ENCODE results near the gene ITGA3. TPM values are rescaled to one million over a fixed set of nuclear protein-coding genes. Genes with fewer than 3 reads are reported as not detected.

ITGA3 gene
- total RNA-seq, 2 experiments from 2014 or later = 6.9 to 14.0 TPM

DNA sequence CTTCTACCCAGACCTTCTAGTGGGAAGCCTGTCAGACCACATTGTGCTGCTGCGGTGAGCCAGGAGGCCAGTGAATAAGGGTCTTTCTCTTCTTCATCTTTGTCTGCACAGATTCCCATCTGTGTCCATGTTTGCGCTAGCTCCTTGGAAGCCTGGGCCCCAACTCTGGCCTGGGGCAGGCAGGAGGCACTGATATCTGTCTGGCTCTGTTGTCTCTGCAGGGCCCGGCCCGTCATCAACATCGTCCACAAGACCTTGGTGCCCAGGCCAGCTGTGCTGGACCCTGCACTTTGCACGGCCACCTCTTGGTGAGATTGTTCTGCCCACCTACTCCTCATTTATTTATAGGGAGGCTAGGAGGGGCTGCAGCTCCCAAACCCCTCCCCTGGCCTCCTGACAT is 18.3 kb downstream of the ITGA3 start:
- Mint-ChIP-seq H3K4me3 (no peak overlapping the region), H3K27me3 (no peaks in the 10 kb centered on the region), H3K27ac (no peak overlapping the region), H3K4me1 (peaks cover 3% of the 10 kb centered on the region), H3K36me3 (peaks cover 11% of the 10 kb centered on the region), H3K9me3 (peaks cover 4% of the 10 kb centered on the region)
- POLR2A ChIA-PET = no interaction called here
- no peak for DNase-seq
- ATAC-seq (ENCODE audit: low read depth) = no peak

DNA sequence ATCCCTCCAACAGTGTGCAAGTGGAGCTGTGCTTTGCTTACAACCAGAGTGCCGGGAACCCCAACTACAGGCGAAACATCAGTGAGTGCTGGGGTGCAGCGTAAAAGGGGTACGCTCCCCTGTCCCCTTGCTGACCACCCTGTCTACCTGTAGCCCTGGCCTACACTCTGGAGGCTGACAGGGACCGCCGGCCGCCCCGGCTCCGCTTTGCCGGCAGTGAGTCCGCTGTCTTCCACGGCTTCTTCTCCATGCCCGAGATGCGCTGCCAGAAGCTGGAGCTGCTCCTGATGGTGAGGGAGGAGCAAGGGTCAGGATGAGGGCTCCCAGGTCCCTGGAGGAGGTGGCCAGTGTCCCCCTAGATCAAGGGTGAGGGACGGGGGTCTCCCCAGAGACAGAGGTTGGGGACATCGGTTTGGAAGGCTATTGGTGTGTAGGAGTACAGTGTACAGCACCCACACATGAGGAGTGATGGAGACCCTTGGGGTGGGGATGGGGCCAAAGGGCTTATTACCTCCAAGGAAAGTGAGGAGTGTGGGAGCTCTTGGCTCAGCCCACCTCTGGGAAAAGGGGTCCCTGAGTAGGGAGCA is 19.6 kb downstream of the ITGA3 start:
- H3K27ac Mint-ChIP-seq = no peak overlapping the region
- no peak for DNase-seq
- no peaks in the 10 kb centered on the region for H3K27me3 Mint-ChIP-seq
- no peak for ATAC-seq (ENCODE audit: low read depth)
- H3K4me3 Mint-ChIP-seq = no peak overlapping the region
- peaks cover 3% of the 10 kb centered on the region for H3K4me1 Mint-ChIP-seq
- peaks cover 4% of the 10 kb centered on the region for H3K9me3 Mint-ChIP-seq
- POLR2A ChIA-PET = interaction anchor here (0.6 kb wide), 1 partner anchor 11 kb away, joined by 5 read pairs; no protein-coding TSS in a partner anchor
- H3K36me3 Mint-ChIP-seq = peaks cover 11% of the 10 kb centered on the region

DNA sequence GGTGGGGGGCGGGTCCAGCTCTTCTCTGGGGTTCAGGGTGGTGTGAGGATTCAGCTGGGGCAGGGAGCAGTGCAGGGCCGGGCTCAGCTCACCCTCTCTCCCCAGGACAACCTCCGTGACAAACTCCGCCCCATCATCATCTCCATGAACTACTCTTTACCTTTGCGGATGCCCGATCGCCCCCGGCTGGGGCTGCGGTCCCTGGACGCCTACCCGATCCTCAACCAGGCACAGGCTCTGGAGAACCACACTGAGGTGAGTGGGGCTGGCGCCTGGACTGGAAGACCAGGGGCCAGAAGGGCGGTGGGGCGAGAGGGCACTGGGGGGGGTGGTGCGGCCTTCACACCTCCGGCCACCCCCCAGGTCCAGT is 20.3 kb downstream of the ITGA3 start:
- no peak for DNase-seq
- Mint-ChIP-seq H3K4me1 (peaks cover 3% of the 10 kb centered on the region), H3K4me3 (no peak overlapping the region), H3K27ac (no peak overlapping the region), H3K36me3 (peaks cover 6% of the 10 kb centered on the region), H3K9me3 (peaks cover under 1% of the 10 kb centered on the region), H3K27me3 (no peaks in the 10 kb centered on the region)
- no peak for ATAC-seq (ENCODE audit: low read depth)
- POLR2A ChIA-PET = no interaction called here

DNA sequence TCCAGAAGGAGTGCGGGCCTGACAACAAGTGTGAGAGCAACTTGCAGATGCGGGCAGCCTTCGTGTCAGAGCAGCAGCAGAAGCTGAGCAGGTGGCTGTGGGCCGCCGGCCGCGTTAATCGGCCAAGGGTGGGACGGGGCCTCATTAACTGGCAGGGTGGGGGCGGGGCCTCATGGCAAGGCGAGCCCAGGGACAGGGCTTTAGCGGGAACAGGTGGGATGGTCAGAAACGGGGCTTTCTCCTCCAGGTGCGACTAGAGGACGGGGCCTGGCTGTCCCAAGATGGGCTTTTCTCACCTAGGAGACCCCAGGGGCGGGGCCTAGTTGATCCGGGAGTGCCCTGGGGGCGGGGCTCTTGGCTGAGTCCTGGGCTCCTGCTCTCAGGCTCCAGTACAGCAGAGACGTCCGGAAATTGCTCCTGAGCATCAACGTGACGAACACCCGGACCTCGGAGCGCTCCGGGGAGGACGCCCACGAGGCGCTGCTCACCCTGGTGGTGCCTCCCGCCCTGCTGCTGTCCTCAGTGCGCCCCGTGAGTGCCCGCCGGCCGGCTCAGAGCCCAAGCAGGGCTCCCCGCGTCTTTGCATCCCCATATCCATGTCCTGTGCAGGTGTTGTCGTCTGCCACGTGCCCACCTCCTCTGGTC is 20.8 kb downstream of the ITGA3 start:
- H3K4me3 Mint-ChIP-seq = no peak overlapping the region
- H3K9me3 Mint-ChIP-seq = no peaks in the 10 kb centered on the region
- H3K36me3 Mint-ChIP-seq = peaks cover 3% of the 10 kb centered on the region
- H3K4me1 Mint-ChIP-seq = peaks cover 3% of the 10 kb centered on the region
- DNase-seq (no peak), ATAC-seq (ENCODE audit: low read depth) (no peak)
- no peak overlapping the region for H3K27ac Mint-ChIP-seq
- POLR2A ChIA-PET = no interaction called here
- H3K27me3 Mint-ChIP-seq = no peaks in the 10 kb centered on the region

DNA sequence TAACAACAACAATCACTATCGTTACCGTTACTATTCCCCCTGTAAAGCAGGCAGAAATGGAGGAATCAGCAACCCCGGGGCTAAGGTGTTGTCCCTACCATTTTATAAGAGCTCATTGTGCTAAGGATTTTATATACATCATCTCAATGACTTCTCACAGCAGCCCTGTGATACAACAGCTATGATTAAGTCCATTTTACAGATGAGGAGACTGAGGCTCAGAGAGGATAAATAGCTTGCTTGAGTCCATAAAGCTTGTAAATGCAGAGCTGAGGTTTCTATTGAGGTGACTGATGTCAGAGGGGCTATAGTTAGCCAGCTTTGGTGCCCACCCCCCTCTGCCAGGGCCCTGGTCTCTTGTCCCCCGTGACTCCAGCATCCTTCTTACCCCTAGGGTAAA is 22.5 kb downstream of the ITGA3 start:
- H3K27ac Mint-ChIP-seq = no peak overlapping the region
- no peaks in the 10 kb centered on the region for H3K4me1 Mint-ChIP-seq
- no peaks in the 10 kb centered on the region for H3K9me3 Mint-ChIP-seq
- H3K4me3 Mint-ChIP-seq = no peak overlapping the region
- H3K27me3 Mint-ChIP-seq = no peaks in the 10 kb centered on the region
- ATAC-seq (ENCODE audit: low read depth) (no peak), DNase-seq (no peak)
- POLR2A ChIA-PET = no interaction called here
- peaks cover 3% of the 10 kb centered on the region for H3K36me3 Mint-ChIP-seq

DNA sequence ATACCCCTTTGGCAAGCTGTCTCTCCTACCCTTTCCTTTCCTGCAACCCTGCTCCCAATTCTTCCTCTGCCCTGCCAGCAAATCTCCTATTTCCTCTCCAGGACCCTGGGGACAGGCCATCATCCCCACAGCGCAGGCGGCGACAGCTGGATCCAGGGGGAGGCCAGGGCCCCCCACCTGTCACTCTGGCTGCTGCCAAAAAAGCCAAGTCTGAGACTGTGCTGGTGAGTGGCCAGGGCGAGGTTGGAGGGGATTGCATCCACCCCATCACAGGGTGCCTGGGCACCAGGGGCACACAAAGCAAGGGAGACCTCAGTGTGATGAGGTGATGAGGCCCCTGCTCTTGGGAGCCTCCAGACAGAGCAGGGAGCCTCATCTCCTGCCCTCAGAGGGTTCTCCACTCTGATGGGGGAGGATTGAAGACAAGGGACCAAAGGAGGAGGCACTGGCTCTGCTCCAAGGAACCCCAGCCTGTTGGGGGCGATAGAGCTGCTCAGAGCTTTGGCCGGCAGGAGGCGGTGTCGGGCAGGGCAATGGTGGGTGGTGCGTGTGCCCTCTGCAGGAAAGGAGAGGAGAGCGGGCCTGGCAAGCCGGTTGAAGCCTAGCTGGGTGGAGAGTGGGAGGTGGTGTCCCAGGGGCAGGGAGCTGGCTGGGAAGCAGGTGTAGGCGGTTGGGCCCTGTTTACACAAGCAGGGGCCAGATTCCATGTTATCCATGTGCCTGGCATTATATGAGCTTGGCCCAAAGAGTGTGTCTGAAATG is 23.6 kb downstream of the ITGA3 start:
- Mint-ChIP-seq H3K4me3 (no peak overlapping the region), H3K4me1 (no peaks in the 10 kb centered on the region), H3K27ac (no peak overlapping the region), H3K36me3 (peaks cover 3% of the 10 kb centered on the region), H3K9me3 (no peaks in the 10 kb centered on the region), H3K27me3 (no peaks in the 10 kb centered on the region)
- ATAC-seq (ENCODE audit: low read depth) = no peak
- POLR2A ChIA-PET = interaction anchor here (0.5 kb wide), 1 partner anchor 14 kb away, joined by 4 read pairs; no protein-coding TSS in a partner anchor
- no peak for DNase-seq

DNA sequence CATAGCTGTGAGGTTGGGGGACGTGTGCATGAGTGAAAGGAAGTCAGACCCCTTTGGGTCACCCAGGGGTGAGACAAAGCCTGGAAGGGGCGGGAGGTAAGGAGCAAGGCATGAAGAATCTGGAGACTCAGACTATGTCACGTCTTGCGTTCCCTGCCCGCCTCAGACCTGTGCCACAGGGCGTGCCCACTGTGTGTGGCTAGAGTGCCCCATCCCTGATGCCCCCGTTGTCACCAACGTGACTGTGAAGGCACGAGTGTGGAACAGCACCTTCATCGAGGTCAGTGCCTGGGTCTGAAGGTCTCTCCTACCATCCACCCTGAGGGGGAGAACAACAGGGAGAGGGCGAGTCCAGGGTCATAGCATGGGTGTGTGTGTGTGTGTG is 24.2 kb downstream of the ITGA3 start:
- DNase-seq (no peak), ATAC-seq (ENCODE audit: low read depth) (no peak)
- POLR2A ChIA-PET = interaction anchor here (1.7 kb wide), 1 partner anchor 24 kb away, joined by 4 read pairs; the partner anchor contains the start of gene ITGA3
- H3K9me3 Mint-ChIP-seq = no peaks in the 10 kb centered on the region
- H3K4me3 Mint-ChIP-seq = no peak overlapping the region
- H3K27ac Mint-ChIP-seq = no peak overlapping the region
- H3K4me1 Mint-ChIP-seq = no peaks in the 10 kb centered on the region
- H3K27me3 Mint-ChIP-seq = no peaks in the 10 kb centered on the region
- H3K36me3 Mint-ChIP-seq = peaks cover 3% of the 10 kb centered on the region

DNA sequence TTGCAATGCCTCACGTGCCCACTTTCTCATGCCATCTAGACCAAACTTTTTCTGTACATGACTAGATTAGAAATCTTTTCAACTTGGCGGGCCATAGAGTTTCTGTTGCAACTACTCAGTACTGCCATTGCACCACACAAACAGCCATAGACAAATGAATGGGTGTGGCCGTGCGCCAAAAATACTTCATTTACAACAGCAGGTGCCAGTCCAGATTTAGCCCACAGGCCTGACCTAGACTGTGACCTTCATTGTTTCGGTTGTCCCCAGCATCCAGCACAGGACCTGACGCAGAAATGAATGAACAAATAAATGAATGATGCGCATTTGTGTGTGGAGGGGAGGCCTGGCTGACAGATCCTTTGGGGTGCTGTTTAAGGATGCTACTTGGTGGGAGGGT is 24.9 kb downstream of the ITGA3 start:
- DNase-seq (no peak), ATAC-seq (ENCODE audit: low read depth) (no peak)
- Mint-ChIP-seq H3K36me3 (peaks cover 3% of the 10 kb centered on the region), H3K27ac (no peak overlapping the region), H3K4me1 (no peaks in the 10 kb centered on the region), H3K4me3 (no peak overlapping the region), H3K27me3 (no peaks in the 10 kb centered on the region), H3K9me3 (no peaks in the 10 kb centered on the region)
- POLR2A ChIA-PET = interaction anchor here (1.7 kb wide), 1 partner anchor 25 kb away, joined by 4 read pairs; the partner anchor contains the start of gene ITGA3

DNA sequence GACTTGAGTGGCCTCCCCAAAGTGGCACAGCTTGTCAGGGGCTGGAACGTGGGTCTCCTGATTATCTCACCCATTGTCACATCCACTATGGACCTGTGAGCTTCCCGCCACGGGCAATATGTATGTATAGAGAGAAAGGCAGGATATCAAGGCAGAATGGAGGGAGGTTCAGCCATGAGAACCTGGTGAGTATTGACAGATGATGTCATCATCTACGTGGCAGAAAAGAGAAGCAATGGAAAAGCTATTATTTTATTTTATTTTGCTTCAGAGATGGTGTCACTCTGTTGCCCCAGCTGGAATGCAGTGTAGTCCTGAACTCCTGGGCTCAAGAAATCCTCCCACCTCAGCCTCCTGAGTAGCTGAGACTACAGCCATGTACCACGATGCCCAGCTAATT is 25.8 kb downstream of the ITGA3 start:
- Mint-ChIP-seq H3K9me3 (no peaks in the 10 kb centered on the region), H3K27me3 (no peaks in the 10 kb centered on the region), H3K4me1 (no peaks in the 10 kb centered on the region), H3K4me3 (no peak overlapping the region), H3K27ac (no peak overlapping the region), H3K36me3 (peaks cover 3% of the 10 kb centered on the region)
- DNase-seq (no peak), ATAC-seq (ENCODE audit: low read depth) (no peak)
- POLR2A ChIA-PET = interaction anchor here (0.5 to 1.7 kb wide), 2 partner anchors 11 to 25 kb away, joined by 3 to 4 read pairs; partner anchors contain the start of gene ITGA3

DNA sequence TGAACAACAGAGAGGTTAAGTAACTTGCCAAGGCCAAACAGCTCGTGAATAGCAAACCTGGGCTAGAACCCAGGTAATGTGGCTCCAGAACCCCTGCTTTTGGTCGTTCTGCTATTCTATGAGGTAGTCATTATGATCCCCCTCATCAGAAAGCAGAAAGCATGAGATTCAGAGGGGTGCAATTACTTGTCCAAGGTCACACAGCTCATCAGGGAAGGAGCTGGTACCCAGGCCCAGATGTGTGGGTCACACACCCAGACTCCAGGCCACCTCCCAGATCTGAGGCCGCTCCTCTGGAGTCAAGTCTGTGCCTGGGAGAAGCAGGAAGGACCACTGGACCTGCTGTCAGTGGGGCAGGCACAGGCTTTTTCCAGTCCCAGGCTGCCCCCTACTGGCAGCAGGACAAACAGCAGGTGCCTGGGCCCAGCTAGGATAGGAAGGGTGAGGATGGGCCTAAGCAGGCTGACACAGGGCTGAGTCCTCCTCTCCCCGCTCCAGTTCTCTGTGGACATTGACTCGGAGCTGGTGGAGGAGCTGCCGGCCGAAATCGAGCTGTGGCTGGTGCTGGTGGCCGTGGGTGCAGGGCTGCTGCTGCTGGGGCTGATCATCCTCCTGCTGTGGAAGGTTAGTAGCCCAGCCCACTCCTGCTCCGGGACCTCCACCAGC is 31.5 kb downstream of the ITGA3 start:
- H3K27me3 Mint-ChIP-seq = no peaks in the 10 kb centered on the region
- peak; percentile 81 for ATAC-seq (ENCODE audit: low read depth)
- DNase-seq = peak; percentile 85
- H3K4me1 Mint-ChIP-seq = no peaks in the 10 kb centered on the region
- H3K4me3 Mint-ChIP-seq = no peak overlapping the region
- no peaks in the 10 kb centered on the region for H3K36me3 Mint-ChIP-seq
- no peak overlapping the region for H3K27ac Mint-ChIP-seq
- H3K9me3 Mint-ChIP-seq = no peaks in the 10 kb centered on the region
- POLR2A ChIA-PET = interaction anchor here (0.5 to 1.7 kb wide), 5 partner anchors 29 to 81 kb away, joined by 3 to 8 read pairs (median 4); no protein-coding TSS in a partner anchor

DNA sequence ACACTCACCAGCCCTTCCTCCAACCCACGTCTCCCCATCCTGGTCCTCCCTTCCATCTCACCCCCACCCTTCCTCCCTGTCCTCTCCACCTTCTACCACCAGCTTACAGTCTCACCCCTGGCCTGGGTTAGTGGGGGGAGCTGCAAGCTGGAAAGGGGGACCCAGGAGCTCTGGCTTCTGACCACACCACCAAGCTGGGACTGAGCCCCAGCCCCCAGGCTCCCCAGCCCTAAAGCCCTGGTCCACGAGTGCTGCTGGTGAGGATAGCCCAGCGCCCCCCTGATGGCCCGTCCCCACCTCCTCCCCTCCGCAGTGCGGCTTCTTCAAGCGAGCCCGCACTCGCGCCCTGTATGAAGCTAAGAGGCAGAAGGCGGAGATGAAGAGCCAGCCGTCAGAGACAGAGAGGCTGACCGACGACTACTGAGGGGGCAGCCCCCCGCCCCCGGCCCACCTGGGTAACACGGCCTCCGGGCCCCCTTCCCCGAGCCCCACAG is 32.0 kb downstream of the ITGA3 start:
- H3K27me3 Mint-ChIP-seq = no peaks in the 10 kb centered on the region
- no peak overlapping the region for H3K4me3 Mint-ChIP-seq
- no peaks in the 10 kb centered on the region for H3K36me3 Mint-ChIP-seq
- POLR2A ChIA-PET = interaction anchor here (0.5 to 1.7 kb wide), 5 partner anchors 30 to 82 kb away, joined by 3 to 8 read pairs (median 4); no protein-coding TSS in a partner anchor
- no peak overlapping the region for H3K27ac Mint-ChIP-seq
- no peak for DNase-seq
- H3K4me1 Mint-ChIP-seq = no peaks in the 10 kb centered on the region
- H3K9me3 Mint-ChIP-seq = no peaks in the 10 kb centered on the region
- no peak for ATAC-seq (ENCODE audit: low read depth)

DNA sequence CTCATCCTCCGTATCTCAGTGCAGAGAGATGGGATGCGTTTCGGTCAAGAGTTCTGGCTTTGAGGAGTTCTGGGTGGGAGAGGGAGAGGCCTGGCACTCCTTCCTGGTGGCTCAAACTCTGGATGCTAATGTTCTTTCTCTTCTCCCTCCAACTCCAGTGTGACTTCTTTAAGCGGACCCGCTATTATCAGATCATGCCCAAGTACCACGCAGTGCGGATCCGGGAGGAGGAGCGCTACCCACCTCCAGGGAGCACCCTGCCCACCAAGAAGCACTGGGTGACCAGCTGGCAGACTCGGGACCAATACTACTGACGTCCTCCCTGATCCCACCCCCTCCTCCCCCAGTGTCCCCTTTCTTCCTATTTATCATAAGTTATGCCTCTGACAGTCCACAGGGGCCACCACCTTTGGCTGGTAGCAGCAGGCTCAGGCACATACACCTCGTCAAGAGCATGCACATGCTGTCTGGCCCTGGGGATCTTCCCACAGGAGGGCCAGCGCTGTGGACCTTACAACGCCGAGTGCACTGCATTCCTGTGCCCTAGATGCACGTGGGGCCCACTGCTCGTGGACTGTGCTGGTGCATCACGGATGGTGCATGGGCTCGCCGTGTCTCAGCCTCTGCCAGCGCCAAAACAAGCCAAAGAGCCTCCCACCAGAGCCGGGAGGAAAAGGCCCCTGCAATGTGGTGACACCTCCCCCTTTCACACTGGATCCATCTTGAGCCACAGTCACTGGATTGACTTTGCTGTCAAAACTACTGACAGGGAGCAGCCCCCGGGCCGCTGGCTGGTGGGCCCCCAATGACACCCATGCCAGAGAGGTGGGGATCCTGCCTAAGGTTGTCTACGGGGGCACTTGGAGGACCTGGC is 33.3 kb downstream of the ITGA3 start:
- POLR2A ChIA-PET = no interaction called here
- Mint-ChIP-seq H3K4me3 (no peak overlapping the region), H3K9me3 (no peaks in the 10 kb centered on the region), H3K27ac (no peak overlapping the region), H3K27me3 (peaks cover 2% of the 10 kb centered on the region), H3K4me1 (peaks cover 1% of the 10 kb centered on the region), H3K36me3 (no peaks in the 10 kb centered on the region)
- ATAC-seq (ENCODE audit: low read depth) = no peak
- DNase-seq = no peak
